HG03103 (cell line): Measurements from ENCODE around the gene GPR50.

Source experiments
- ATAC-seq: cut with Tn5 transposase; IDR thresholded peaks from one replicate; pipeline ENCODE4 v1.9.1; 2021; ENCODE audit warnings: low read depth; ENCODE audit not compliant: unreplicated experiment

The GPR50 gene

DNA sequence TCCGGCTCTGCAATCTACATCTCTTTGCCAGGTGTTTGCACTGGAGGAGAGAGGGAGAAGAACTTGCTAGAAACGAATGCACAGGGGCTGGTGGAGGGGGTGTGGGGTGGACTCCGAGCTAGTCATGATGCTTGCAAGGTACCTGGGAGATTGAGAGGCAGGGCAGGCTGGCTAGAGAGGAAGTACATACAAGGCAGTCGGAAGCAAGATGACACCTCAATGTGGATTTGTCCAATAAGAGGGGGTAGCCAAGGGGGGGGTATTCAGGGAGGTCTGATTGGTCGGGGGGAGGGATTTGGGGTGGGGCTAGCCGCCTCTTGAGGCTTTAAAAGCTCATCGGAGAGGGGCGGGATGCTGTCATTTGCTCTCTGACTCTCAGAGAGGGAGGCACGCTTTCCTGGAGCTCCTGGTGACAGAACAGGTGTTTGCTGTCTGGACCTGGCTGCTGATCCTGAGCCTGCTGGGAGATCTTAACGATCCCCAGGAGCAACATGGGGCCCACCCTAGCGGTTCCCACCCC is at the start of gene GPR50:
Gene GPR50, plus strand, starts transcription at position 354 of the 520 bp plus-strand sequence. Its CDS starts 138 bp downstream, at position 492.
- no peak for ATAC-seq

DNA sequence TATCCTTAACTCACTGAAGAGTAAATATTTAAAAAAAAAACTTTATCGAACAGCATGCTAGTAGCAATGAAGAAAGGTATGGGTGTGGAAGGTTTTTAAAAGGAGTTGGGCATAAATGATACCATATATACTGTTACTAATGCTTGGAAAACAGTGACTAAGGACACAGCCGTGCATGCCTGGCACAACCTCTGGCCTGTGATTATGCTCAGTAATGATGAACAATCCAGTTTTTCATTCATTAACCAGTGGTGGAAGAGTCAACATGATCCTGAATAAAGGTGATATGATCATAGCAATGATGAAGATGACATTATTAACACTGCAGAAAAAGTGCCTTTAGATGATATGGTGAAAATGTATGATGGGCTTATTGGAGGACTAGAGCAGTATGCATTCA is 43.9 kb upstream of the GPR50 start:
- ATAC-seq: no peak

DNA sequence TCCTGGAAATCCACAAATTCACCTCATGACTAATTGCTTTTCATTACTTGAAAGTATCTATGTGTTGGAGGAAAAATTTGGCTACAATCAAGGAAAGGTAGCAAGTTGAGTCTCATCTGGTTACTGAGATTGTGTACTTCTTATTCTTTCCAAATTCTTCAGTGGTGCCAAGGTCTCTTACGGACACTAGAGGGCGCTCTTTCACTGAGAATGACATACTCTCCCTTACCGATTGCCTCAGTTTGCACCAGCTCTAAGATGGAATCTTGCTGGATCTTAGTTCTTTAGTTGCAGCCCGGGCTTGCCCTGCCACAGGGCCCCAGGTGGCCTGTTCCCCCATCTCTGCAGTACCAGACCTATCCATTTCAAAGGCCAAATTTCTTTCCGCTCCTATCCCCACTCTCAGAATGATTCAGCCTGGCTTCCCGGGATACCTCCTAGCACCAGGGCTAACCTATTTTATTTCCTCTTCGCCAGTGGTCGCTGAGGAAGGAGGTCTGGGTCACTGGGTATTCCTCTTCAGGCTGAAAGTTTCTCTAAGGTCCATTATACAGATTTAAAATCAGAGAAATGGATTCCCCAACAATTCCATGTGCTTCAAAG is 24.6 kb upstream of the GPR50 start:
- no peak for ATAC-seq

DNA sequence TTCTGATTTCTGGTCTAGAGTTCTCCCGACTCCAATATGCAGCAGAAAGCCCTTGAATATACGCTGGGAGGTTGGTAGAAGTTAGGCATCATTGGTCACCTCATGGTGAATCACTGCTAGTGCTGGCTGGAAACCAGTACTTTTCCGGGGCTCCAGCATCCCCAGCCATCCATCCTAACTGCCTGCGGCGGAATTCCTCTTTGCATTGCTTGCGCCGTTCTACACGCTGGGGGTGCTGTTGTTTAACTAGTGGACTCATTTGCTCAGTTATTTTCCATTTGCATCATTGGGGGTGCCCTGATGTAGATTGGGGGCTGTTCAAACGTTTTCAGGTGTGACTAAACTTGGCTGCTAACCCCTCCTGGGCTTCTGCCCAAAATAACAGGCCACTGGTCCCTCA is 23.3 kb upstream of the GPR50 start:
- ATAC-seq: no peak

DNA sequence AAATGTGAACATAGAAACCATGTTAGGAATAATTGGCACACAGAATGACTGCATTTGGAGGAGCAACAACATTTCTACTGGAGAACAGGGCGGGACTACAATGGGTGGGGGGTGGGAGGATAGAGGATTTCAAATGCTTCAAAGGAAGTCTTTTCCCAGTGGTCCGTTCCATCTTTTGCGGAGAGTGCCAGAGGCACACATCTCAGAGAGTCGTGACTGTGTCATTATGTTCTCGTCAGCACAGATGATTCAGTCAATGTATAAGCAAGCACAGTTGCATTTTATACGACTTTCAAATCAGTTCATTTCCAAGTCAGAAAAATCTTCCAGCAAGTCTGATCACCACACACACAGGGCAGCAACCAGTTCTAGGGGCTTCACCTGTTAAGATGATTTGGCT is 22.7 kb upstream of the GPR50 start:
- no peak for ATAC-seq

DNA sequence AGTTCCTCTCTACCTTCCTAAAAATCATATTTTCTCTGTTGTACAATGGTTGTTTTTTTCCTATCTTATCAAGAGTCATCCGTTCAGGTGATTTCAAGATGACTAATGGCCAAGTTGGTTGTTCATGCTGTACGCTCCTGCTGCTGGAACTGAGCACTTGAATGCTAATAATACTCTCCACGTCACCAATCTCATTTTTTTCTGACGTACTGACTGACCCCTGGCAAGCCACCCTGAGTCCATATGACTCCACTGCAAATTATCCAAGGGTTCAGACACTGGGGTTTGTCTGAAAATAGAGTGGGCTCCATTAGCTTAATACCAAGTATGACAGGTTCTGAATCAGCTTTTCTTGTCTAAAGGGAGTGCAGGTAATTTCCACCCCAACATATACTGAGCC is 21.1 kb upstream of the GPR50 start:
- no peak for ATAC-seq

DNA sequence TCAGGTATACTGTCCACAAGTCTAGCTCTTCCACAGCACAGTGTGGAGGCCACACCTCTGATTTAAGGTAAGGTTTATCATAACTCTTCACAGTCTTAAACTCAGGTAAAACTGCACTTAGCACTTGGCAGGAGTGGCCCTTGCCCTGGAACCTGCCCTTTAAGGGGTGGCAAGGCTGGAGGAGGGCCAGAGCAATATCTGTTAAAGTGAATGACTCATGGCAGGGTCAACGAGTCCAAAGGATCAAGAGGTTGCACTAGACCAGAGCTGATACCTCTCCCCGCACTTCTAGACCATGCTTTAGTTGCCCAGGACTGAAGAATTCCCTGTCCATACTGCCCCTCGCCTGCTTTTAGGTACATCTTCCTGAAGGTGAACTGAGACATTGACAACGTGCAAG is 14.7 kb upstream of the GPR50 start:
- no peak for ATAC-seq

DNA sequence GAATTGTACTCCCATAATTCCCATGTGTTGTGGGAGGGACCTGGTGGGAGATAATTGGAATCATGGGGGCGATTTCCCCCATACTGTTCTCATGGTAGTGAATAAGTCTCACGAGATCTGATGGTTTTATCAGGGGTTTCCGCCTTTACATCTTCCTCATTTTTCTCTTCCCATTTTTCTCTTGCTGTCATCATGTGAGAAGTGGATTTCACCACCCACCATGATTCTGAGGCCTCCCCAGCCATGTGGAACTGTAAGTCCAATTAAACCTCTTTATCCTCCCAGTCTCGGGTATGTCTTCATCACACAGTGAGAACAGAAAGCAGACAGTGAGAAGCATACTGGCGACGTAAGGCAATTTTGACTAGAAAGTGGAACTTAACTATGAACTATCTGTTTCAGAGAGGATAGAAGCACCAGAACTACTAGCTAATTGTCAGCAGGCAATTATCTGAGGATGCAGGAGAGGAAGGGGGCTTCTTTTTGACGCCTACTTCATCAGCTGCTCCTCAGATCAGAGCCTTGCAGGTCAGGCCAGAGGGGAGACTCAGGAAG is 8.5 kb upstream of the GPR50 start:
- ATAC-seq: no peak

DNA sequence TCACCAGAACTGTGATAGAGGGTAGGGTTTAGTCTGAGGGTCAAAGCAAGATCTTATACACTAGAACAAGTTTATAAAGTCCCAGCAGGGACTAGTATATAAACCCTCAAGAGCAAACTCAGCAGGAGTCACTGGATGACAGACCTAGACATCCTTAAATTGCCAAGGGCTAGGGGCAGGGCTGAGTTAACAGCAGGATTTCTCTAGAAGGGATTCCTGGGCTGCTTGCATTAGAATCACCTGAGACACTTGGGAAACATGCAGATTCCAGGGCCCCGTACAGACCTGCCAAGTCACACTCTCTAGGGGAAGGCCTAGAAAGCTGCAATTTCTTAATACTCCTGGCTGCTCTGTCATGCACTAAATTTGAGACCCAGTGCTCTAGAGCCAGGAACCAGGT is 6.6 kb upstream of the GPR50 start:
- ATAC-seq: no peak

DNA sequence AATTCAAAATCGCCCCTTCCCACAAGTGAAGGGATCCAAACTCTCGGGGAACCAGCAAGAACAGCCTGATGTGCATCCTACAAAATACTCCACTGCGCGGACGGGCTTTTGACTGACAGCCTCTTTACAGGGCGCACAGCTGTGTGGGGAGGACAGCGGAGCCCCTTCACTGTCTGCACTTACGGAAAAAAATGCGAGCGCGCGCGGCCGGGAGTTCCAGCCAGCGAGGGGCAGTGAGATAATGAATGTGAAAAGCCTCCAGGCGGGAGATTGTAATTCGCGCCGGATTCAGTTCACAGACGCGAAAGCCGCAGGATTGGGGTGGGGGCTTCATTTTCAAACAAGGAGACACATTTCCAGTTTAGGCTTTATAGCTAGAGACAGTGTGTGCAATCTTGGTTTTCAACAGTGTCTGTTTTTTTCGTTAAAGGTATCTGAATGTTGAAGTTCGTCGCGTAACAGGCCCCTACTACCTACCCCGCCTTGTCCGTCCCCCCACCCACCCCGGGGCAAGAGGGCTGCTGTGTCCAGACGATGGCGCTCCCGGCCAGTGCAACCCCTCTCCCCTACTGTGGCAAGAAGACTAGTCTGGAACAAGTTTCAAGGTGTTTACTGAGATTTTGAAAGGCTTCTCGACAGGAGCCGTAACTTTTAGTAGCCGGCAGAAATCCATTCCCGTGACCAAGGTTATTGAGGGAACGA is 1.7 kb upstream of the GPR50 start:
- no peak for ATAC-seq

DNA sequence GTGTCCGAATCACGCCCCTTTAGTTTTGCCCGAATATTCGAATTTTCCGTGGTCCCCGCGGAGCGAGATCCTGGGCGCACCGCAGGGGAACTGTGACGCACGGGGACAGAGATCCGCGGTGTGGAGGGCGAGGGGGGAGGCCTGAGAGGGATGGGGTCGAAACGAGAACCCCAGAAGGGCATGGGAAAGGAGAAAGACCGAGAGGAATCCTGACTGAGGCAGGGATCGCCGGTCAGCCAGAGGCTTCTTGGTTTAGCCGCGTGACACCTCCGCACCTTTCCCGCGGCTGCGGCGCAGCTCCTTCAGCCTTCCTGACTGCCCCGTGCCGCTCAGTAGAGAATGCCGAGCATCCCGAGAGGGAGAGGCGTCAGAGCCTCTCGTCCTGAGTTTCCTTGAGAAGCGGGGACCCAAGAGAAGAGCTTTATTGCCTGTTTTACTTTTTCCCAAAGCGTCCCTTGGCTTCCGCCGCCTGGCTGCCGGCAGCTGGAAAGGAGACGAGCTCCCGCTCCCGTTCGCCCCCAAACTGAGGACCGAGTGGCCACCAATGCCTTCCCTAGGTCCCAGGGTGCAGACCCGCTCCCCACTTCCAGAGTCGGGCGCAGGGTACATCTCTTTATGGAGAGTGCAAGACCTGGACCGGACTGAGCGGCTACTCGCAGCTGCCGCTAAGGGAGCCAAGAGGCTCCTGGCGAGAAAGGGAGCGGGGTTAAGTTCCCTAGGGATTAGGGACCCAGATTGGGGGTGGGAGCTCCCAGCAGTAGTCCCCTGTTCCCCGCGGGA is 911 bp upstream of the GPR50 start:
- ATAC-seq: no peak

DNA sequence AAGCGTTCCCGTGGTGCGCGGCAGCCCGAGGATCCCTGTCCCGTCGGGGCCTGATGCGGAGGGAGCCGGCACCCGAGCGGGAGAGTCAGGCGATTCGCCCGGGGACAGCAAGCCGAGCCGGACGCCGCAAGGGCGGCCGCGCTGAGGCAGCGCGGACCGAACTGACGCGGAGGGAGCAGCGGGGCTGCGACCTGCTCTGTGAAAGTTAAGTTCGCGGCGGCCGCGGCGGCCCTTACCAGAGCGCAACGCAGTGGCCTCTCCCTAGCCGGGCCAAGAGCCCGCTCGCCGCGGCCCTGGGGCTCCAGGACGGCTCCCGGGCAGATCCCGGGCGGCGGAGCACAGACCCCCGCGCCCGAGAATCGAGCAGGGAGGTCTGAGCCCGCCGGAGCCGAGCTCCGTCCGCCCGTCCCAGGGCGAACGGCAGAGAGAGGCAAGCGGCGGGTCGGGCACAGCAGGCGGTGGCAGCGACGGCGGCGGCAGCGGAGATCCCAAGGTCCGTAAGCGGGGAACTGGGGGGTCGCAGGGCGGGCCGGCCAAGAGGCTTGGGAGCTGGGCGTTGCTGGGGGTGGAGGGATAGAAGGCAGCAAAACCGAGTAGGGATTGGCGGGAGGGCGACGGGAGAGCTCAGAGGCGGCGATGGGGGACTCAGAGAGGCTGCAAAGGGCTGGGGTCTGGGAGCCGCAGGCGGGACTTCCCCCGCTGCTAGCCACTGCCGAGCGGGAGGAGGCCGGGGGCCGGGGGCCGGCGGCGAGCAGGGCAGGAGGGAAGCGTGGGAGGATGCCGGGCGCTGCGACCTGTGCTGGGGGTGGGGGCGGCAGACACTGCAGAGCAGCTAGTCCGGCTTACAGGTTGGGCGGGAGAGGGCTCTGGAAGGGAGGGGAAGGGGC is 1.0 kb downstream of the GPR50 start:
- ATAC-seq: no peak

DNA sequence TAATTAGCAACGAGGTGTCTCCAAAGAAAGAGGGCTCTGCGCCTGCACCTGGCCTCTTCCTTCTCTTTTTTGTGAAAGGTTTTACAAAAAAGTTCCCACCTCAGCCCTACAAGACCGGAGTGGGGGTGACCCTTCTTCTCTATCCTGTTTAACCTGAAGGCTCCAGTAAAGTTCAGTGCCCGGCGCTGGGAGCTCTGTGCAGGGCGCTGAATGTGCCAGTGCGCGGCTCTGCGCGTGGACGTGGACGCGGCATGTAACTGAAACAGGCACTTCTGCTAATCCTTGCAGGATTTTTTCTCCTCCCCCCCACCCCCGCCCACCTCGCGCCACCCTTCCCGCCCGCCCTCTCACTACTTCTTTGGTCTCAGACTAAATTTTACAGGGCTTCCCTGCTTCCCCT is 2.4 kb downstream of the GPR50 start:
- ATAC-seq: no peak

DNA sequence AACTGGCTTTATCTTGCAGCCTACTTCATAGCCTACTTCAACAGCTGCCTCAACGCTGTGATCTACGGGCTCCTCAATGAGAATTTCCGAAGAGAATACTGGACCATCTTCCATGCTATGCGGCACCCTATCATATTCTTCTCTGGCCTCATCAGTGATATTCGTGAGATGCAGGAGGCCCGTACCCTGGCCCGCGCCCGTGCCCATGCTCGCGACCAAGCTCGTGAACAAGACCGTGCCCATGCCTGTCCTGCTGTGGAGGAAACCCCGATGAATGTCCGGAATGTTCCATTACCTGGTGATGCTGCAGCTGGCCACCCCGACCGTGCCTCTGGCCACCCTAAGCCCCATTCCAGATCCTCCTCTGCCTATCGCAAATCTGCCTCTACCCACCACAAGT is 4.0 kb downstream of the GPR50 start:
- no peak for ATAC-seq

DNA sequence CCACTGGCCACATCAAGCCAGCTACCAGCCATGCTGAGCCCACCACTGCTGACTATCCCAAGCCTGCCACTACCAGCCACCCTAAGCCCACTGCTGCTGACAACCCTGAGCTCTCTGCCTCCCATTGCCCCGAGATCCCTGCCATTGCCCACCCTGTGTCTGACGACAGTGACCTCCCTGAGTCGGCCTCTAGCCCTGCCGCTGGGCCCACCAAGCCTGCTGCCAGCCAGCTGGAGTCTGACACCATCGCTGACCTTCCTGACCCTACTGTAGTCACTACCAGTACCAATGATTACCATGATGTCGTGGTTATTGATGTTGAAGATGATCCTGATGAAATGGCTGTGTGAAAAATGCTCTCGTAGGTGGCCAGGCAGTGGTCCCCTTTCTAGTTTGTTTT is 4.7 kb downstream of the GPR50 start:
- ATAC-seq: no peak

DNA sequence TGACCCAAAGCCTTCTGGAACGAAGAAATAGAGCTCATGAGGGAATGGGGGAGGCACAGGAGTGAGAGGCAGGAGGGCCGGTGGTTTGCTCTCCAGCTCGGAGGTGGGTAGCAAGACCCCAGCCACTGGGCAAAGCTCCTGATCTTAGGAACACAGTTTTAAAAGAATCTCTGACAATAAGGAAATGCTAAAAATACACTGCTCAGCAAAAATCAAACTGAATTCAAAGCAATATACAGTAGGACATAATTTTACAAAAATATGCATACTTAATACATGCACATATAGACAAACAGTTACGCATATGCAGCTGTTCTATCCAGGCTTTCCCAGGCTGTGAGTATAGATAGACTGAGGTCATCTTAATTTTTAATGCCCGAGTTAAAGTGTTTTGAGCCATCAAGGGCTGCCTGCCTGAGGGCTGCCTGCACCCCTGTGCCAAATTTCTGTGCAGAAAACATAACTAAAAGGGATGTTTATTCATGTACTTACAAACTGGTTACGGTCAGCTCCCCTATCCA is 6.9 kb downstream of the GPR50 start:
- no peak for ATAC-seq

DNA sequence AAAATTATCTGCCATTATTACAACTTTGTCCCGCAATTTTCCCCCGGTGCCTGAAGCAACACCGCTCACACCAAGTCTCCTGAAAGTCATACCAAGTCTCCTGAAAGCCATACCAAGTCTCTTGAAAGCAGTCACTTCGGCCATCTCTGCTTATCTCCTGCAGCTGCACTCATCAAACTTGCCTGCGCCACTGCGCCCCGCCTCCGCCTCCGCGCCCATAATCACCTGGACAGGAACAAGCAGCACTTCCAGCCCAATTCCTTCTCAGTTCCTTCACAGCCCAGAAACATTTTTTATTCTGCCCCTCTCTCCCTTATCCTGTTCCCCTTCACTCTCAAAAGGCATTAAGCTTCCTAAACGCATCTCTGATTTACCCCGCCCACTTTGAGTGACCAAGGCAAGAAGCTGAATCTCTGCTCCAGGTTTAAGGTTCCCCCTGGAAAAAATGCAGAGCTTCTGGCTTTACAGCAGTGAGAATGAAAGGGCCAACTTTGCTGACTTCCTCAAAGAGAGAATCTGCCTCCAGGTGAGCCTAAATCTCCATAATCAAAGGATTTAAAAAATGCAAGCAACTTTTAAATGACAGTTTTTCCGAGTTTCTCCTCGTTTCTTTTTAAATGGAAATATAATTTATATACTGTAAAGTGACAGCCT is 7.7 kb downstream of the GPR50 start:
- no peak for ATAC-seq

DNA sequence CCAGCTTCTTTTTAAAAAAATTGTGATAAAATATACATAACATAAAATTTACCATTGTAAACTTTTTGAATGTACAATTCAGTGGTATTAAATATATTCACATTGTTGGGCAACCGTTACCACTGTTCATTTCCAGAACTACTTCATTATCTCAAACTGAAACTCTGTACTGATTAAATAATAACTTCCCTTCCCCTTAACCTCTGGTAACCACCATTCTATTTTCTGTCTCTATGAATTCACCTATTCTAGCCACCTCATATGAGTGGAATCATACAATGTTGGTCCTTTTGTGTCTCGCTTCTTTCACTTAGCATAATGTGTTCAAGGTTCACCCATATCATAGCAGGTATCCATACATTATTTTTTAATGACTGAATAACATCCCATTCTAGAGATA is 8.3 kb downstream of the GPR50 start:
- no peak for ATAC-seq

DNA sequence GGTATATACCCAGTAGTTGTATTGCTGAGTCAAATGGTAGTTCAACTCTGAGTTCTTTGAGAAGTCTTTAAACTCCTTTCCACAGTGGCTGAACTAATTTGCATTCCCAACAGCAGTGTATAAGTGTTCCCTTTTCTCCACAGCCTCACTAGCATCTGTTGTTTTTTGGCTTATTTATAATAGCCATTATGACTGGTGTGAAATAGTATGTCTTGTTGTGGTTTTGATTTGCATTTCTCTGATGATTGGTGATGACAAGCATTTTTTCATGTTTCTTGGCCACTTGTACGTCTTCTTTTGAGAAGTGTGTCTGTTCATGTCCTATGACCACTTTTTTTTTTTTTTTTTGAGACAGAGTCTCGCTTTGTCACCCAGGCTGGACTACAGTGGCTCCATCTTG is 30.5 kb downstream of the GPR50 start:
- ATAC-seq: no peak

DNA sequence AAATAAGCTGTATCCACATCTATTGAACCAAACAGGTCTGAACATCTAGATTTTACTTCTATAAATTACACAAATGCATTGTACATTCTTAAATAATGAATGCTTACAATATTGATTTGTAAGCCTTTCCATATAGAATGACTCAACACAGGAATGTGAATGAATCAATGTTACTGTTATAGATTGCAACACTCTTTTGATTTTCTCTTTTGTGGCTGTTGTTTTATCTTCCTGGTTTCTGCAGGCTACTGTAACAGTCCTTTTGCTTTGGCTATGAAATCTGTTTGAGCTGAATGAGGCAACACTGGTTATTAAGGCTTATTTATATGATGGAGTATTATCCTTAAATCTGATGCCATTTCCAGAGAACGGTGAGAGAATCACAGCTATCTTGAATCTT is 49.5 kb downstream of the GPR50 start:
- ATAC-seq: no peak
